Measurements from ENCODE around the gene ADGRF3.
A peak's percentile ranks its signal among the peaks of the same experiment; 100 is the strongest.
"Not testable (repeated sequence)": the region's sequence is repeated elsewhere in the genome, so short reads cannot be mapped to it uniquely, and the experiment has no call there.

Gene ADGRF3

DNA sequence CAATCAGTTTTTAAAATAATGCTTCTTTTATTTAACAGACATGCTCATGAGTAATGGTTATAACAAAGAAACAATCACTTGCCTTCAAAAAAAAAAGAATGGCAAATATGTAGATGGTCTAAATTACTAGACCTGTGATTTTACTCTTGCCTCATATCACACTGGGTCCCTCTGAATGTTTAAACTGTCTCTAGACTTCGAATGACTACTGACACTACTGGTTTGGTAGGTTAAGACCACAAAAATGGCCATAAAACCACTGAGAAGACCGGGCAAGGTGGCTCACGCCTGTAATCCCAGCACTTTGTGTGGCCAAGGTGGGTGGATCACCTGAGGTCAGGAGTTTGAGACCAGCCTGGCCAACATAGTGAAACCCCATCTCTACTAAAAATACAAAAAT lies 5.8 kb downstream of the ADGRF3 start:
- H3K27ac Mint-ChIP-seq, result no peak overlapping the region
- H3K9me3 Mint-ChIP-seq, result no peaks in the 10 kb centered on the region
- no peak overlapping the region for H3K4me3 Mint-ChIP-seq
- H3K27me3 Mint-ChIP-seq (ENCODE audit: low read depth), result no peaks in the 10 kb centered on the region
- peaks cover 3% of the 10 kb centered on the region for H3K36me3 Mint-ChIP-seq (ENCODE audit: low read depth)
- H3K4me1 Mint-ChIP-seq (ENCODE audit: low read depth), result peaks cover 8% of the 10 kb centered on the region

DNA sequence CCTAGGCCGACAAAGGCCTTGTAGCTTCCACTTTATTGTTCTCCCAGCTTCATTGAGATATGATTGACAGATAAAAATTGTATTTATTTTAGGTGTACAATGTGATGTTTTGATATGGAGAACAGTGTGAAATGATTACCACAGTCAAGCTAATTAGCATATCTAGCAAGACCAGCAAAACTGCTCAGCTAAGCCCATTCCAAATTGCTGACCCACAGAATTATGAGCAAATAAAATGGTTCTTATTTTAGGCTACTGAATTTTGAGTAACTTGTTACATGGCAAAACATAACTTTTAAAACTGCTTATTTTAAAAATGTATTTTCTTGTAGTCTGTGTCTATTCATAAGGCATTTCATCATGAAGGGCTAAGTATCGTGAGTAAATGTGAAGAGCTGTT lies 9.3 kb downstream of the ADGRF3 start:
- H3K4me3 Mint-ChIP-seq, result no peak overlapping the region
- peaks cover 2% of the 10 kb centered on the region for H3K4me1 Mint-ChIP-seq (ENCODE audit: low read depth)
- no peaks in the 10 kb centered on the region for H3K9me3 Mint-ChIP-seq
- no peaks in the 10 kb centered on the region for H3K36me3 Mint-ChIP-seq (ENCODE audit: low read depth)
- no peaks in the 10 kb centered on the region for H3K27me3 Mint-ChIP-seq (ENCODE audit: low read depth)
- no peak overlapping the region for H3K27ac Mint-ChIP-seq

DNA sequence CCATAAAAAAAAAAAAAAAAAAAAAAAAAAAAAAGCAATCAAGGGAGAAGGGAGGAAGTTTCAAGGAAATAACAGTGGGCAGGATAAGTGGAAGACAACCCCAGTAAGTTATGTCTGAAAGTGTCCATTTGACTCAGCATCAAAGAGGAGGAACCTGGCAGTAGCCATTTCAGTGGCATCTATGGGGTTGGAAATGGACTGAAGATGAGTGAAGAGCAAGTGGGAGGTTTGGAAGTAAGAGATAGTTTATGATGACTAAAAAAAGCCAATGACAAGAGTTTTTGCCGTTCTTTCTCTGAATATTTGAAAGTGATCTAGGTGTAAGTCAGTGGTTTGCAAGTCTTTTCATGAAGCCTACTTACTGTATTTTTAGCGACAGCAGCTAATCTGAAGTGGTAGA lies 9.9 kb downstream of the ADGRF3 start:
- Mint-ChIP-seq H3K4me3 (no peak overlapping the region), H3K27me3 (ENCODE audit: low read depth) (no peaks in the 10 kb centered on the region), H3K27ac (no peak overlapping the region), H3K9me3 (no peaks in the 10 kb centered on the region), H3K4me1 (ENCODE audit: low read depth) (peaks cover 2% of the 10 kb centered on the region), H3K36me3 (ENCODE audit: low read depth) (no peaks in the 10 kb centered on the region)

DNA sequence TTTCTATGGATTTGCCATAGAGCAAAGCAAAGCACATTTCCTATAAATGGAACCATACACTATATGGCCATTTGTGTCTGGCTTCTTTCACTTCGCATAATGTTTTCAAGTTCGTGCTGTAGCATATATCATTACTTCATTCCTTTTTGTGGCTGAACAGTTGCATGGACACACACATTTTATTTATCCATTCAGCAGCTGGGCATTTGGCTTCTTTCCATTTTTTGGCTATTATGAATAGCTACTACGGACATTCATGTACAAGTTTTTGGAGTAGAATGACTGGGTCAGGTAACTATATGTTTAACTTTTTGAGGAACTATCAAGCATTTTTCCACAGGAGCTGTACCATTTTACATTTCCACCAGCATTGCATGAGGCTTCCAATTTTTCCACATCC lies 11.4 kb downstream of the ADGRF3 start:
- no peak overlapping the region for H3K4me3 Mint-ChIP-seq

DNA sequence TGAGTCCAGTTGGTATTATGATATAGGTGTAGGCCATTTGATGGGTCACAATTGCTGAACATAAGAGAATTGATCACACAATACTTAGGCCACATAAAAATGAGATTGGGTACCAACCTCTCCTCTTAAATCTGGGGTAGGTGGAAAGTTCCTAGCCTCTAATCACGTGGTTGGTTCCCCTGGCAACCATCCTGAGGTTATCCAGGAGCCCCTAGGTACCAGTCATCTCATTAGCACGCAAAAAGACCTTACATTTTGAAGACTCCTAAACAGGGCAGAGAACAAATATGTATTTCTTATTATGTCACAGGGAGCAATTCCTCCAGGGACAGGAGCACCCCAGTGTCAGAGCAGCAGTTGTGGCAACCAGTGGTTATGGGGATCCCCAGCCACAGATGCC lies 13.3 kb downstream of the ADGRF3 start:
- H3K27ac Mint-ChIP-seq, result no peak overlapping the region
- no peak overlapping the region for H3K4me3 Mint-ChIP-seq
- H3K9me3 Mint-ChIP-seq, result no peaks in the 10 kb centered on the region
- H3K36me3 Mint-ChIP-seq (ENCODE audit: low read depth), result no peaks in the 10 kb centered on the region
- peaks cover 10% of the 10 kb centered on the region for H3K4me1 Mint-ChIP-seq (ENCODE audit: low read depth)
- H3K27me3 Mint-ChIP-seq (ENCODE audit: low read depth), result no peaks in the 10 kb centered on the region

More for the DNA sequence above, 11.4 kb downstream of the ADGRF3 start:
- Mint-ChIP-seq H3K36me3 (ENCODE audit: low read depth) (no peaks in the 10 kb centered on the region), H3K9me3 (no peaks in the 10 kb centered on the region), H3K27me3 (ENCODE audit: low read depth) (no peaks in the 10 kb centered on the region), H3K4me1 (ENCODE audit: low read depth) (peaks cover 4% of the 10 kb centered on the region), H3K27ac (no peak overlapping the region)

DNA sequence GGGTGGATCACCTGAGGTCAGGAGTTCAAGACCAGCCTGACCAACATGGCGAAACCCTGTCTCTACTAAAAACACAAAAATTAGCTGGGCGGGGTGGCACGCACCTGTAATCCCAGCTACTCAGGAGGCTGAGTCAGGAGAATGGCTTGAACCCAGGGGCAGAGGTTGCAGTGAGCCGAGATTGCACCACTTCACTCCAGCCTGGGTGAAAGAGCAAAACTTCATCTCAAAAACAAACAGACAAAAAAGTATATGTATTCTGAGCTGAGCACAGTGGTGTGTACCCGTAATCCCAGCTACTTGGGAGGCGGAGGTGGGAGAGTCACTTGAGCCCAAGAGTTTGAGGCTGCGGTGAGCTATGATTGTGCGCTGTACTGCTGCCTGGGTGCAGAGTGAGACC lies 15.3 kb downstream of the ADGRF3 start:
- H3K4me1 Mint-ChIP-seq (ENCODE audit: low read depth), result peaks cover 10% of the 10 kb centered on the region
- H3K27ac Mint-ChIP-seq; H3K4me3 Mint-ChIP-seq; H3K27me3 Mint-ChIP-seq (ENCODE audit: low read depth); H3K36me3 Mint-ChIP-seq (ENCODE audit: low read depth); H3K9me3 Mint-ChIP-seq: not testable (repeated sequence)

DNA sequence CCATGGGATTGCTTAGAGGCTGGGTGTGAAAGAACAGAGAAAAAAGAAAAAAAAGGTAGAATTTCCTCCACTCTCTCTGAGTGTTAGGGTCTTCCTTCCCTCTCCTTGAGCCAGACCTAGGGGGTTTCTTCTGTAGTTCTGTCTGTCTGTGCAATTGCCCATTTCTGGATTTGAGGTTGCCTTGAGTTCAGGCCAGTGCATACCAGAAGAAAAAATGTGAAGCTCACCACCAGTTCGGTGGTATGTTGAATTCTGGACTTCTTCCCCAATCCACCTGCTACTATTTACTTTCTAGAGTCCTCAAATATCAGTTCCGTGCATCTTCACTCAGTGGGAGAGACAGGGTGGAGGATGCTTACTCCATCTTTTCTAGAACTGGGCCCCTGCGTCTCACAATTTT lies 16.0 kb downstream of the ADGRF3 start:
- peaks cover 13% of the 10 kb centered on the region for H3K4me1 Mint-ChIP-seq (ENCODE audit: low read depth)
- H3K9me3 Mint-ChIP-seq, result no peaks in the 10 kb centered on the region
- H3K27ac Mint-ChIP-seq, result no peak overlapping the region
- H3K4me3 Mint-ChIP-seq, result no peak overlapping the region
- no peaks in the 10 kb centered on the region for H3K36me3 Mint-ChIP-seq (ENCODE audit: low read depth)
- H3K27me3 Mint-ChIP-seq (ENCODE audit: low read depth), result no peaks in the 10 kb centered on the region

DNA sequence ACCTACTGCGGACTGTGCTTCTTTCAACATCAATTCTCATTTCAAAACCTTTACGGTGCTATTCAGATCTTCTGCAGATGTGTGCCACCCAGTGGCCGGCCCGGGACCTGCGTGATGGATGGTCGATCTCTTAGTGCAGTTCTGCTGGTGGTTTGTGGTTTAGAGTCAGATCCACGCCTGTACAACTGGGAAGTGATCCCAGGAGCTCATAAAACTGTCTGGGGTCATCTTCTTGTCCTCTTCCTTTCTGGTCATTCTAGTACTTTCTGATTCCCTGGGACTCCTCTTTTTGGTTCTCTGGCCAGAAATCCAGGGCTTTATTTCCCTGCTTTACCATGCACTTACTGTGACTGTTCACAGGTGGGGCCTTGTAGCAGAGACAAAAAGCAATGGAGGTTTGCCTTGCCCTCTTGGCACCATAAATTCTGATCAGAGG lies 16.5 kb downstream of the ADGRF3 start:
- Mint-ChIP-seq H3K4me1 (ENCODE audit: low read depth) (peaks cover 13% of the 10 kb centered on the region), H3K9me3 (no peaks in the 10 kb centered on the region), H3K4me3 (no peak overlapping the region), H3K27me3 (ENCODE audit: low read depth) (no peaks in the 10 kb centered on the region), H3K27ac (peak overlapping the region; percentile 2), H3K36me3 (ENCODE audit: low read depth) (no peaks in the 10 kb centered on the region)

DNA sequence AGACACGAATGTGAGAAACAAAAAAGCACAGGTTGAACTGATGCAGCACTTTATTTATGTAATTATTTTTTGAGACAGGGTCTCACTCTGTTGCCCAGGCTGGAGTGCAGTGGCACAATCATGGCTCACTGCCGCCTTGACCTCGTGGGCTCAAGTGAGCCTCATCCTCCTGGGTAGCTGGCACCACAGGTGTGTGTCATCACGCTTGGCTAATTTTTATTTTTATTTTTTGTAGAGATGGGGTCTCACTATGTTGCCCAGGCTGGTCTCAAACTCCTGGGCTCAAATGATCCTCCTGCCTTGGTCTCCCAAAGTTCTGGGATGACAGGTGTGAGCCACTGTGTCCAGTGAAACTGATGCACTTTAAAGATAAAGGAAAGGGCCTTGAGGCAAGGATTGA lies 17.5 kb downstream of the ADGRF3 start:
- H3K27ac Mint-ChIP-seq; H3K27me3 Mint-ChIP-seq (ENCODE audit: low read depth); H3K36me3 Mint-ChIP-seq (ENCODE audit: low read depth); H3K9me3 Mint-ChIP-seq; H3K4me3 Mint-ChIP-seq: not testable (repeated sequence)
- peaks cover 13% of the 10 kb centered on the region for H3K4me1 Mint-ChIP-seq (ENCODE audit: low read depth)

DNA sequence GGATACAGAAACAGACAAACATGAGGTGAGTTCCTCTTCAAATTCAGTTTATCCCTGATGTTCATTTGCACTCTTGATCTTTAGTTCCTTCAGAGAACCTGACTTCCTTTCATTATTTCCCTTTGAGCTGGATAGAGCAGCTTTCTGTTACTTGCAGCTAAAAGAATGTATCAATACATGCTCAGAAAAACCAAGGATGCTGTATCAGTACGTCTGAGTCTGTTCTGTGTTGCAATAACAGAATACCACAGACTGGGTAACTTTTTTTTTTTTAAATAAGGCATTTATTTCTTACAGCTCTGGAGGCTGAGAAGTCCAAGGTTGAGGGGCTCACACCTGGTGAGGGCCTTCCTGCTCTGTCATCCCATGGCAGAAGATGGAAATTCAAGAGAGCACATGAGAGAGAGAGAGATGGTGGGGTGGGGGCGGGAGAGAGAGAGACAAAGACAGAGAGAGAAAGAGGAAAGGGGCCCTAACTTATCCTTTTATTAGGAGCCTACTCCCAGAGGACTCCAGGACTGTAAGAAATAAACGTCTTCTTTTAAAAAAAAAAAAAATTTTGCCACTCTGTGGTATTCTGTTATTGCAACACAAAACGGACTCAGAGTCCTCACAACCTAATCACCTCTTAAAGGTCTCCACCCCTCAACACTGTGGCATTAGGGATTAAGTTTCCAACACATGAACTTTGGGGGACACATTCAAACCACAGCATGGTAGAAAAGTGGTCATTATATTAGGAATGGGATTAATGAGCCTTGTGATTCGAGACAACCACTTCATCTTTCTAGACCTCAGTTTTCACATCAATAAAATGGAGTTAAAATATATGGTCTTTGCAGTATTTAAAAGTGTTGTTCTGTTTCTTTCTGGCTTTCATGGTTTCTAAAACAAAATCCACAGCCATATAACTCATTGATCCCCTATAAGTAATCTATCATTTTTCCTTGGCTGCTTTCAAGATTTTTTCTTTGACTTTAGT lies 19.0 kb downstream of the ADGRF3 start:
- Mint-ChIP-seq H3K4me3 (no peak overlapping the region), H3K27me3 (ENCODE audit: low read depth) (no peaks in the 10 kb centered on the region), H3K9me3 (no peaks in the 10 kb centered on the region), H3K4me1 (ENCODE audit: low read depth) (peaks cover 11% of the 10 kb centered on the region), H3K27ac (no peak overlapping the region), H3K36me3 (ENCODE audit: low read depth) (no peaks in the 10 kb centered on the region)

DNA sequence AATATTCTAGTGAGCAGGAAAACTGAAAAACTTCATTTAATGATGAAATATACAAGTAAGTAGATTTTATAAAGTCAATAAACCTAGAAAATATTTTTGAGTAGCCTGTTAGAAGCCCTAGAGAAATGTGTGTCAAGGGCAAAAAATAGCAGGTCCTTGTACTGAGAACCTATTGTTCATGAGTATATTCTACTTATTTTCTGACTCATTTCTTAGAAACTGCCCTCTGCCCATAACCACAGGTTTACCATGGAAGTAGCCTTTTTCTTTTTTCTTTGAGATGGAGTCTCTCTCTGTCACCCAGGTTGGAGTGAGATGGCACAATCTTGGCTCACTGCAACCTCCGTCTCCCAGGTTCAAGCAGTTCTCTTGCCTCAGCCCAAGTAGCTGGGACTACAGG lies 20.1 kb downstream of the ADGRF3 start:
- Mint-ChIP-seq H3K27me3 (ENCODE audit: low read depth) (no peaks in the 10 kb centered on the region), H3K4me3 (no peak overlapping the region), H3K36me3 (ENCODE audit: low read depth) (no peaks in the 10 kb centered on the region), H3K27ac (no peak overlapping the region), H3K9me3 (no peaks in the 10 kb centered on the region), H3K4me1 (ENCODE audit: low read depth) (peaks cover 11% of the 10 kb centered on the region)

DNA sequence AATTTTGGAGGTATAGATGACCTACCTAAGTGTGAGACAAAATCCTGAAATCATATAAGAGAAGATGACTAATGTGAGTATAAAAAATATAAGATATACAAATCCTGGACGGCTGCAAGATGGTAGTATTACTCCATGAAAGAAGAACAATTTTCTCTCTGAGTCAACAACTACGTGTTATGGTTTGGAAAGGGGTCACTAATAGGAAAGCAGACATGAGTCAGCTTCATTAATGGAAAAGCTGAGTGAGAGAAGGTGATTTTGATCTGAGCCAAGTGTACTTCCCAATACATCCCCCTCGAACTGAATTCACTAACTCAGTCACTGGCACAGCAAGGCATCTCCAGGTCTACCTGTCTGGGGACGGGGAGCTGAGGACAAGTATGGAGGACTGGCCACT lies 20.7 kb downstream of the ADGRF3 start:
- peaks cover 5% of the 10 kb centered on the region for H3K27me3 Mint-ChIP-seq (ENCODE audit: low read depth)
- H3K27ac Mint-ChIP-seq, result no peak overlapping the region
- H3K4me1 Mint-ChIP-seq (ENCODE audit: low read depth), result peaks cover 11% of the 10 kb centered on the region

DNA sequence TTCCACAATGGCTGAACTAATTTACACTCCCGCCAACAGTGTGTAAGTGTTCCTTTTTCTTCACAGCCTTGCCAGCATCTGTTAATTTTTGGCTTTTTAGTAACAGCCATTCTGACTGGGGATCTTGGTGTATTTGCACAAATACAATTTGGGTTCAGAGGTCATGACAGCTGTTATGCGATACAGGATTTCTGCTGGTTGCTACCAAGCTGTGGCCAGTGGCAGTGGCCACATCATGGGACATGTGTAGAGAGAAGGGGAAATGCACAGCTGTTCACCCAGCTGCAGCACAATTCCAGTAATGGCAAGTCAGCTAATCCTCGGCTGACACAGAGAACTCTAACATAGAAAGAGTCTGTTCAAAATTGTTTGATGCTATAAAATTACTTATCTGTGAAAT lies 21.7 kb downstream of the ADGRF3 start:
- Mint-ChIP-seq H3K27ac (no peak overlapping the region), H3K4me3 (no peak overlapping the region), H3K36me3 (ENCODE audit: low read depth) (no peaks in the 10 kb centered on the region), H3K4me1 (ENCODE audit: low read depth) (peaks cover 6% of the 10 kb centered on the region), H3K27me3 (ENCODE audit: low read depth) (peaks cover 5% of the 10 kb centered on the region), H3K9me3 (no peaks in the 10 kb centered on the region)

More for the DNA sequence above, 20.7 kb downstream of the ADGRF3 start:
- Mint-ChIP-seq H3K36me3 (ENCODE audit: low read depth) (no peaks in the 10 kb centered on the region), H3K9me3 (no peaks in the 10 kb centered on the region), H3K4me3 (no peak overlapping the region)

DNA sequence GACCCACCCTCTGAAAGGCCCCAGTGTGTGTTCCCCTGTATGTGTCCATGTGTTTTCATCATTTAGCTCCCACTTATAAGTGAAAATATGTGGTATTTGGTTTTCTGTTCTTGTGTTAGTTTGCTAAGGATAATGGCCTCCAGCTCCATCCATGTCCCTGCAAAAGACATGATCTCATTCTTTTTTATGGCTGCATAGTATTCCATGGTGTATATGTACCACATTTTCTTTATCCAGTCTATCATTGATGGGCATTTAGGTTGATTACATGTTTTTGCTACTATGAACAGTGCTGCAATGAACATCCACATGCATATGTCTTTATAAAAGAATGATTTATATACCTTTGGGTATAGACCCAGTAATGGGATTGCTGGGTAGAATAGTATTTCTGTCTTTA lies 22.1 kb downstream of the ADGRF3 start:
- H3K4me1 Mint-ChIP-seq (ENCODE audit: low read depth); H3K9me3 Mint-ChIP-seq; H3K36me3 Mint-ChIP-seq (ENCODE audit: low read depth); H3K27me3 Mint-ChIP-seq (ENCODE audit: low read depth); H3K4me3 Mint-ChIP-seq; H3K27ac Mint-ChIP-seq: not testable (repeated sequence)

DNA sequence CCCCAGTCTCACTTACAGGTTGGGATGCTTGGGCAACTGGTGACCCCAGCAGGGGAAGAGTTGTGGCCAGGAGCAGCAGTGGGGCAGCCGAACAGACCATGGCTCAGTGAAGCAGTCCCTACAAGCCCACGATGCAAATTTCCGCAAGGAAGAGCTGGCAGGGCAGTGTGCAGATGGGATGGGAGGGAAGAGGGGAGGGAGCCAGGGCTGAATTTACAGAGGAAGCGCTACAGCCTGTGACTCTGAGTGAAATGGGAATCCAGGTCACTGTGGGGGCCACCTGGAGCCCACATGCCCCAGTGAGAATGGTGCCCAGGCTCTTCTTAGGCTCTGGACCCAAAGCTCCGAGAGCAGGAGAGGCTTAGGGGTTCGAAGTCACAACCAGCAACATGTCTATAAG lies 27.6 kb downstream of the ADGRF3 start:
- no peak overlapping the region for H3K27ac Mint-ChIP-seq
- no peaks in the 10 kb centered on the region for H3K36me3 Mint-ChIP-seq (ENCODE audit: low read depth)
- peaks cover 9% of the 10 kb centered on the region for H3K27me3 Mint-ChIP-seq (ENCODE audit: low read depth)
- no peaks in the 10 kb centered on the region for H3K9me3 Mint-ChIP-seq
- H3K4me1 Mint-ChIP-seq (ENCODE audit: low read depth), result peaks cover 3% of the 10 kb centered on the region
- H3K4me3 Mint-ChIP-seq, result no peak overlapping the region
